ENCODE results near the gene TNFRSF1B.
"Not testable (repeated sequence)": the region's sequence is repeated elsewhere in the genome, so short reads cannot be mapped to it uniquely, and the experiment has no call there.

The TNFRSF1B gene

DNA sequence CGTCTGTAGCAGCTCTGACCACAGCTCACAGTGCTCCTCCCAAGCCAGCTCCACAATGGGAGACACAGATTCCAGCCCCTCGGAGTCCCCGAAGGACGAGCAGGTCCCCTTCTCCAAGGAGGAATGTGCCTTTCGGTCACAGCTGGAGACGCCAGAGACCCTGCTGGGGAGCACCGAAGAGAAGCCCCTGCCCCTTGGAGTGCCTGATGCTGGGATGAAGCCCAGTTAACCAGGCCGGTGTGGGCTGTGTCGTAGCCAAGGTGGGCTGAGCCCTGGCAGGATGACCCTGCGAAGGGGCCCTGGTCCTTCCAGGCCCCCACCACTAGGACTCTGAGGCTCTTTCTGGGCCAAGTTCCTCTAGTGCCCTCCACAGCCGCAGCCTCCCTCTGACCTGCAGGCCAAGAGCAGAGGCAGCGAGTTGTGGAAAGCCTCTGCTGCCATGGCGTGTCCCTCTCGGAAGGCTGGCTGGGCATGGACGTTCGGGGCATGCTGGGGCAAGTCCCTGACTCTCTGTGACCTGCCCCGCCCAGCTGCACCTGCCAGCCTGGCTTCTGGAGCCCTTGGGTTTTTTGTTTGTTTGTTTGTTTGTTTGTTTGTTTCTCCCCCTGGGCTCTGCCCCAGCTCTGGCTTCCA is 40.1 kb downstream of the TNFRSF1B start:
- Mint-ChIP-seq H3K27me3 (ENCODE audit: low read depth) (no peaks in the 10 kb centered on the region), H3K27ac (peak overlapping the region; percentile 41), H3K9me3 (no peaks in the 10 kb centered on the region), H3K4me1 (ENCODE audit: low read depth) (peaks cover 33% of the 10 kb centered on the region), H3K36me3 (ENCODE audit: low read depth) (peaks cover 41% of the 10 kb centered on the region), H3K4me3 (no peak overlapping the region)
- DNase-seq (ENCODE audit: low spot score): no peak

DNA sequence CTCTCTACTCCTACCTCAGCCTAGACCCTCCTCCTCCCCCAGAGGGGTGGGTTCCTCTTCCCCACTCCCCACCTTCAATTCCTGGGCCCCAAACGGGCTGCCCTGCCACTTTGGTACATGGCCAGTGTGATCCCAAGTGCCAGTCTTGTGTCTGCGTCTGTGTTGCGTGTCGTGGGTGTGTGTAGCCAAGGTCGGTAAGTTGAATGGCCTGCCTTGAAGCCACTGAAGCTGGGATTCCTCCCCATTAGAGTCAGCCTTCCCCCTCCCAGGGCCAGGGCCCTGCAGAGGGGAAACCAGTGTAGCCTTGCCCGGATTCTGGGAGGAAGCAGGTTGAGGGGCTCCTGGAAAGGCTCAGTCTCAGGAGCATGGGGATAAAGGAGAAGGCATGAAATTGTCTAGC is 41.5 kb downstream of the TNFRSF1B start:
- H3K4me1 Mint-ChIP-seq (ENCODE audit: low read depth): peaks cover 29% of the 10 kb centered on the region

DNA sequence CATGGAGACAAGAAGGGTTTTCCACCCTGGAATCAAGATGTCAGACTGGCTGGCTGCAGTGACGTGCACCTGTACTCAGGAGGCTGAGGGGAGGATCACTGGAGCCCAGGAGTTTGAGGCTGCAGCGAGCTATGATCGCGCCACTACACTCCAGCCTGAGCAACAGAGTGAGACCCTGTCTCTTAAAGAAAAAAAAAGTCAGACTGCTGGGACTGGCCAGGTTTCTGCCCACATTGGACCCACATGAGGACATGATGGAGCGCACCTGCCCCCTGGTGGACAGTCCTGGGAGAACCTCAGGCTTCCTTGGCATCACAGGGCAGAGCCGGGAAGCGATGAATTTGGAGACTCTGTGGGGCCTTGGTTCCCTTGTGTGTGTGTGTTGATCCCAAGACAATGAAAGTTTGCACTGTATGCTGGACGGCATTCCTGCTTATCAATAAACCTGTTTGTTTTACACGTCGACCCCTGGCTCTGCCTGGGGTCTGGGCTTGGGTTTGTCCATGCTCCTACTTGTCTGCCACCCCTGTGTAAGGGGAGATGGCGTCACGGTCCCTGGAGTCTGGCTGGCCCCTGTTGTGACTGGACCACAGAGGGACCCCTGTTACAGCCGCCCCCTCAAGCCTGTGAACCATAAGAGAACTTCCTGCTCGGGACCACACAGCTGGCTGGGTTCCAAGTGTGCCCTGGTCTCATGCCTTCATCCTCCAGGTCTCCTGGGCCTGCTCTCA is 42.1 kb downstream of the TNFRSF1B start:
- Mint-ChIP-seq H3K27ac (peak overlapping the region; percentile 19), H3K9me3 (no peaks in the 10 kb centered on the region), H3K27me3 (ENCODE audit: low read depth) (peaks cover 2% of the 10 kb centered on the region), H3K36me3 (ENCODE audit: low read depth) (peaks cover 30% of the 10 kb centered on the region), H3K4me1 (ENCODE audit: low read depth) (peaks cover 23% of the 10 kb centered on the region), H3K4me3 (no peak overlapping the region)
- peak; percentile 73 for DNase-seq (ENCODE audit: low spot score)

More for the DNA sequence above, 41.5 kb downstream of the TNFRSF1B start:
- no peak for DNase-seq (ENCODE audit: low spot score)
- no peaks in the 10 kb centered on the region for H3K9me3 Mint-ChIP-seq
- H3K27me3 Mint-ChIP-seq (ENCODE audit: low read depth): peaks cover 1% of the 10 kb centered on the region
- H3K4me3 Mint-ChIP-seq: no peak overlapping the region
- peaks cover 33% of the 10 kb centered on the region for H3K36me3 Mint-ChIP-seq (ENCODE audit: low read depth)
- H3K27ac Mint-ChIP-seq: peak overlapping the region; percentile 73

DNA sequence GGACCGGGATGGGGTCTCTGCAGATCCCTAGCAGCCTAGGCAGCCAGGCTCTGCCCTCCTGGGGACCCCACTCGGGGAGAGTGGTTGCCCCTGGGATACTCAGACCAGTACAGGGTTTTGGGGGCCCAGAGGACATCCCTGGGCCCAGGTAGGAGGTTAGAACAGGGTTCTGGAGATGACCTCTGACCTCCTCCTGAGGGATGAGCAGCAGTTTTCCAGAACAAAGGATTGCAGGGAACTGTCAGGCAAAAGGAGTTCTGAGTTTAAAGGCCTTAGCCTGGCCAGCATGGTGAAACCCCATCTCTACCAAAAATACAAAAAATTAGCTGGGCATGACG is 42.7 kb downstream of the TNFRSF1B start:
- no peaks in the 10 kb centered on the region for H3K9me3 Mint-ChIP-seq
- no peak overlapping the region for H3K27ac Mint-ChIP-seq
- H3K4me1 Mint-ChIP-seq (ENCODE audit: low read depth): peaks cover 18% of the 10 kb centered on the region

DNA sequence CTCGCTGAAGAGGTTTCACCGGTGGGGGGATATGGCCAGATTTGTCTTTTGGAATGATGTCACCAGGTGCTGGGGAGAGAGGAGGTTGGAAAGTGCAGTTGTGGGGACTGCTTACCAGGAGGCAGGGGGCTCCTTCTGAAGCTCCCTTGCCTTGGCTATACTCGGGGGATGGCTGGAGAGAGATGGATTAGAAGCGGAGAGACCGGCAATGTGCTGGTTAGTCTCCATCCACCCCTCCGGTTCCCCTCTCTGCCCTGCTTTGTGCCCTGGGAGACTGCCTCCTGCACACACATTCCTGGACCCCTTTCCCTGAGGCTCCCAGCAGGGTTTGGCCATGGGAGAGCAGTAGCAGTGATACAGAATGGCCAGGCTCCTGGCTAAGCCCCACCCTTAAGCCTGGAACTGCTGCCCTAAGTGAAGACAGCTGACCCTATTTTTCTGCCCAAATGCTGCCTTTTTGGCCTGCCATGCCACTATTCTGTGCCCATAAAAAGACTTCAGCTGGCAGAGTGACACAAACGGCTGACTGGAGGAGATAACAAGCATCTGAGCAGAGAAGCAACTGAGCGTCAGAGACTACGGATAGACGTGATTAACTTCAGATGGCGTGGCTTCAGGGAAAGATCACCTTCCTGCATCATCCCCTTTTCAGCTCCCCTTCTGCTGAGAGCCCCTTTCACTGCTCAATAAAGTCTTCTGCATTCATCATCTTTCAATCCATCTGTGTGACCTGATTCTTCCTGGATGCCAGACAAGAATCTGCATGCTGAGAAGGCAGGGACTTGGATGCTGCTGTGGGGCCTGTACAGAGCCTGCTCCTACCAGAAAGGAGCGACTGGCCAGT is 48.5 kb downstream of the TNFRSF1B start:
- Mint-ChIP-seq H3K4me1 (ENCODE audit: low read depth) (peaks cover 5% of the 10 kb centered on the region), H3K36me3 (ENCODE audit: low read depth) (peaks cover 2% of the 10 kb centered on the region), H3K4me3 (no peak overlapping the region), H3K9me3 (no peaks in the 10 kb centered on the region), H3K27ac (no peak overlapping the region), H3K27me3 (ENCODE audit: low read depth) (peaks cover 4% of the 10 kb centered on the region)
- DNase-seq (ENCODE audit: low spot score): no peak

More for the DNA sequence above, 42.7 kb downstream of the TNFRSF1B start:
- Mint-ChIP-seq H3K36me3 (ENCODE audit: low read depth) (peaks cover 29% of the 10 kb centered on the region), H3K27me3 (ENCODE audit: low read depth) (peaks cover 2% of the 10 kb centered on the region), H3K4me3 (no peak overlapping the region)
- DNase-seq (ENCODE audit: low spot score): no peak

GRCh38 chr1:12219800-12220199 is 53.0 kb downstream of the TNFRSF1B start:
- Mint-ChIP-seq H3K4me1 (ENCODE audit: low read depth) (no peaks in the 10 kb centered on the region), H3K27ac (no peak overlapping the region), H3K36me3 (ENCODE audit: low read depth) (peaks cover 2% of the 10 kb centered on the region), H3K9me3 (peaks cover 8% of the 10 kb centered on the region), H3K4me3 (no peak overlapping the region), H3K27me3 (ENCODE audit: low read depth) (peaks cover 7% of the 10 kb centered on the region)
- DNase-seq (ENCODE audit: low spot score): no peak

GRCh38 chr1:12220890-12221289 is 54.1 kb downstream of the TNFRSF1B start:
- no peak for DNase-seq (ENCODE audit: low spot score)
- Mint-ChIP-seq H3K4me1 (ENCODE audit: low read depth) (no peaks in the 10 kb centered on the region), H3K36me3 (ENCODE audit: low read depth) (peaks cover 2% of the 10 kb centered on the region), H3K27ac (no peak overlapping the region), H3K4me3 (no peak overlapping the region), H3K27me3 (ENCODE audit: low read depth) (peaks cover 7% of the 10 kb centered on the region), H3K9me3 (peaks cover 8% of the 10 kb centered on the region)

GRCh38 chr1:12222700-12223099 is 55.9 kb downstream of the TNFRSF1B start:
- not testable (repeated sequence) for H3K27ac Mint-ChIP-seq; H3K4me3 Mint-ChIP-seq; H3K4me1 Mint-ChIP-seq (ENCODE audit: low read depth); H3K36me3 Mint-ChIP-seq (ENCODE audit: low read depth); DNase-seq (ENCODE audit: low spot score); H3K9me3 Mint-ChIP-seq; H3K27me3 Mint-ChIP-seq (ENCODE audit: low read depth)

DNA sequence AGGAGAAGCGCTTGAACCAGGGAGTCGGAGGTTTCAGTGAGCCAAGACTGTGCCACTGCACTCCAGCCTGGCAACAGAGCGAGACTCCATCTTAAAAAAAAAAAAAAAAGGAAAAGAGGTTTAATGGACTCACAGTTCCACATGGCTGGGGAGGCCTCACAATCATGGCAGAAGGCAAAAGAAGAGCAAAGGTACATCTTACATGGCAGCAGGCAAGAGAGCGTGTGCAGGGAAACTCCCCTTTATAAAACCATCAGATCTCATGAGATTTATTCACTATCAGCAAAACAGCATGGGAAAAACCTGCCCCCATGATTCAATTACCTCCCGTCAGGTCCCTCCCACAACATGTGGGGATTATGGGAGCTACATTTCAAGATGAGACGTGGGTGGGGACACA is 57.3 kb downstream of the TNFRSF1B start:
- peaks cover 11% of the 10 kb centered on the region for H3K27me3 Mint-ChIP-seq (ENCODE audit: low read depth)
- not testable (repeated sequence) for H3K9me3 Mint-ChIP-seq; H3K27ac Mint-ChIP-seq; H3K4me1 Mint-ChIP-seq (ENCODE audit: low read depth); H3K36me3 Mint-ChIP-seq (ENCODE audit: low read depth); DNase-seq (ENCODE audit: low spot score); H3K4me3 Mint-ChIP-seq

GRCh38 chr1:12228979-12229378 is 62.2 kb downstream of the TNFRSF1B start:
- peaks cover 6% of the 10 kb centered on the region for H3K27me3 Mint-ChIP-seq (ENCODE audit: low read depth)
- no peaks in the 10 kb centered on the region for H3K36me3 Mint-ChIP-seq (ENCODE audit: low read depth)
- no peak for DNase-seq (ENCODE audit: low spot score)
- no peaks in the 10 kb centered on the region for H3K9me3 Mint-ChIP-seq
- peak overlapping the region; percentile 59 for H3K4me3 Mint-ChIP-seq
- peaks cover 7% of the 10 kb centered on the region for H3K4me1 Mint-ChIP-seq (ENCODE audit: low read depth)
- H3K27ac Mint-ChIP-seq: no peak overlapping the region

DNA sequence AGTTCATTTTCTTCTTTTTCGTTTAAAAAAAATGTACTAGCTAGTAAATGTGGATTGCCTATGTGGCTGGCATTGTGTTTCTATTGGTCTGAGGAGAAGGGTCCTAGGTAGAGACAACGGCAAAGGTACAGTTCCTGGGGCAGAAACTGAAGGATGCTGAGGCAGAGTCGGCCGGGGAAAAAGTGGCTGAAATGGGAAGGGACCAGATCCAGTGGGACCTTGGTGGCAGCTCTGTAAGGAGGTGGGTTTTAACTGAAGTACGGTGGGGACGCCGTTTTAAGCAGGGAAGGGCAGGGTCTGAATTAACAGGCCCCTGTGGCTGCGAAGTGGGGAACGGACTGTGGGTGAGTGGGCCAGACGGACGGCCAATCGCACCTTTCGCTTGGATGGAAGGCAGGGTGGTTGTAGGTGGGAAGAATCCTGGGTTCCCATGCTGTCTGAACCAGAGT is 62.6 kb downstream of the TNFRSF1B start:
- no peak for DNase-seq (ENCODE audit: low spot score)
- peaks cover 7% of the 10 kb centered on the region for H3K4me1 Mint-ChIP-seq (ENCODE audit: low read depth)
- H3K9me3 Mint-ChIP-seq: no peaks in the 10 kb centered on the region
- no peaks in the 10 kb centered on the region for H3K36me3 Mint-ChIP-seq (ENCODE audit: low read depth)
- no peak overlapping the region for H3K27ac Mint-ChIP-seq
- peak overlapping the region; percentile 59 for H3K4me3 Mint-ChIP-seq
- H3K27me3 Mint-ChIP-seq (ENCODE audit: low read depth): peaks cover 6% of the 10 kb centered on the region

DNA sequence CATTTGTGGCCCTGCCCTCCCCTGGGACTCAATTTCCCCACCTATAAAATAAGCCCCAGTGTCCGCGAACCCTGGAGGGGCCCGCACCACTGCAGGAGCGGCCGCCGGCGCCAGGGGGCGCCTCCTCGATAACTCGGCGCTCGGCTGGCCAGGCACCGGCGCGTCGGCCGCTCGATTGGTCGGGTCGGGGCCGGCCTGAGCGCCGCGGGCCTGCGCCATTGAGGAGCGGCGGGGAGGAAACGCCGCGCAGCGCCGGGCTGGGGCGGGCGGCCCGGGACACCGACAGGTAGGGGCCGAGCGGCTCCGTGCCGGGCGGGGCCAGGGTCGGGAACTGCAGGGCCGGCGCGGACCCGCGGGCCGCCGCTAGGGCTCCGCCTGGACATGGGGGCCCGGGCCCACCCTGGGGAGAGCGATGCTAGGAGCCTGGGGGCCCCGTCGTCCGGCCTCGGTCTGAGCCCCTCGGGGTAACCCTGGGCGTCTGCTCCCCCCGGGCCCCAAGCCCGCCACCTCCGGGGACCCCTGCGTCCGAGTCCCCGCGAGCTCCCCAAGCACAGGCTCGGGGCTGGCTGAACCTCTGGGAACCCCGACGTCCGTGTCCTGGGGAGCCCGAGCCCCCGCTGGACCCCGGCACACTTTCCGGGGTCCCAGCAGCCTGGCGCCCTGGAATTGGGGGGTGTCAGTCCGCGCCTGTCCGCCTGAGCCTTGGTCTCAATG is 63.2 kb downstream of the TNFRSF1B start, which contains the start of gene VPS13D:
Gene VPS13D, plus strand, starts transcription at position 196 of the 714 bp plus-strand sequence. CDS start 4,237 bp downstream, outside the sequence.
- peak within 1 kb of the TSS; percentile 86 for H3K4me3 Mint-ChIP-seq
- H3K36me3 Mint-ChIP-seq (ENCODE audit: low read depth): peaks cover 3% of the 10 kb centered on the region
- peaks cover 6% of the 10 kb centered on the region for H3K27me3 Mint-ChIP-seq (ENCODE audit: low read depth)
- H3K27ac Mint-ChIP-seq: peak within 1 kb of the TSS; percentile 65
- no peaks in the 10 kb centered on the region for H3K9me3 Mint-ChIP-seq
- DNase-seq (ENCODE audit: low spot score): peak; percentile 81
- H3K4me1 Mint-ChIP-seq (ENCODE audit: low read depth): peaks cover 9% of the 10 kb centered on the region

- peak overlapping the region; percentile 86 for H3K4me3 Mint-ChIP-seq
- H3K27me3 Mint-ChIP-seq (ENCODE audit: low read depth): peaks cover 6% of the 10 kb centered on the region
- peaks cover 5% of the 10 kb centered on the region for H3K36me3 Mint-ChIP-seq (ENCODE audit: low read depth)
- no peak for DNase-seq (ENCODE audit: low spot score)
- peaks cover 10% of the 10 kb centered on the region for H3K4me1 Mint-ChIP-seq (ENCODE audit: low read depth)
- no peaks in the 10 kb centered on the region for H3K9me3 Mint-ChIP-seq
- H3K27ac Mint-ChIP-seq: peak overlapping the region; percentile 65
These were observed 63.9 kb downstream of the TNFRSF1B start for GRCh38 chr1:12230549-12231275.
